Measurements from ENCODE around the gene CEP70.

- TF ChIP-seq CTCF (IDR thresholded peaks at IDR 0.05; ENCODE audit: low read depth, low read length, missing input control) (no peak), RAD21 (IDR thresholded peaks at IDR 0.05) (no peak), SP1 (IDR thresholded peaks at IDR 0.05) (no peak), GABPA (IDR thresholded peaks at IDR 0.05 in 1 of 2, conservative IDR thresholded peaks at IDR 0.05 in 1 of 2) (no peak), REST (IDR thresholded peaks at IDR 0.05) (no peak), YY1 (IDR thresholded peaks at IDR 0.05) (no peak), TAF1 (conservative IDR thresholded peaks at IDR 0.05) (no peak), MAX (IDR thresholded peaks at IDR 0.05) (no peak), EGR1 (IDR thresholded peaks at IDR 0.05; ENCODE audit: low read depth in 2 of 2) (no peak)
Observed at GRCh38 chr3:138458774-138459499, 135.1 kb downstream of the CEP70 start.

Measured in liver (tissue), 3 donors.